Osteocyte (in vitro differentiated cells): ENCODE measurements around the gene DNAH12. TPM values are rescaled to one million over a fixed set of nuclear protein-coding genes. Genes with fewer than 3 reads are reported as not detected.

Experiments
- DNase-seq: peaks from one replicate; pipeline ENCODE4 v3.0.0; 2021; ENCODE audit warnings: mixed read lengths; ENCODE audit not compliant: unreplicated experiment; ENCODE audit errors: extremely low spot score
- H3K27ac Mint-ChIP-seq: one replicate; pipeline ENCODE4 v1.8.0; 2021; ENCODE audit warnings: mild to moderate bottlenecking, mixed read lengths; ENCODE audit not compliant: unreplicated experiment
- H3K27me3 Mint-ChIP-seq: one replicate; pipeline ENCODE4 v1.8.0; 2021; ENCODE audit warnings: mixed read lengths; ENCODE audit not compliant: unreplicated experiment
- H3K36me3 Mint-ChIP-seq: one replicate; pipeline ENCODE4 v1.8.0; 2021; ENCODE audit warnings: mixed read lengths; ENCODE audit not compliant: unreplicated experiment
- H3K4me1 Mint-ChIP-seq: one replicate; pipeline ENCODE4 v1.8.0; 2021; ENCODE audit warnings: mixed read lengths; ENCODE audit not compliant: unreplicated experiment
- H3K4me3 Mint-ChIP-seq: one replicate; pipeline ENCODE4 v1.8.0; 2021; ENCODE audit warnings: mild to moderate bottlenecking, moderate library complexity, mixed read lengths; ENCODE audit not compliant: unreplicated experiment
- H3K9me3 Mint-ChIP-seq: one replicate; pipeline ENCODE4 v1.8.0; 2021; ENCODE audit warnings: mixed read lengths; ENCODE audit not compliant: unreplicated experiment
- CTCF ChIP-seq: fragments of 200-600 bp; sonication (generic); IDR thresholded peaks from 2 replicates; pipeline ENCODE4 v1.5.0; 2021; ENCODE audit warnings: antibody characterized with exemption, mild to moderate bottlenecking, moderate library complexity
- total RNA-seq: library from RNA; stranded (reverse); gene quantifications from 2 replicates; pipeline ENCODE4 v1.2.1, GENCODE V29; 2021

DNAH12 gene
- total RNA-seq, 1 donor from 2014 or later: 0.08 TPM

- Mint-ChIP-seq H3K4me3 (no peak overlapping the region), H3K36me3 (peaks cover 7% of the 10 kb centered on the region), H3K4me1 (no peaks in the 10 kb centered on the region), H3K27ac (no peak overlapping the region), H3K9me3 (no peaks in the 10 kb centered on the region), H3K27me3 (no peaks in the 10 kb centered on the region)
- no peak for TF ChIP-seq CTCF
- DNase-seq: no peak
These were observed 264.5 kb downstream of the DNAH12 start for GRCh38 chr3:57279685-57280084.

- H3K27me3 Mint-ChIP-seq: no peaks in the 10 kb centered on the region
- peaks cover 14% of the 10 kb centered on the region for H3K36me3 Mint-ChIP-seq
- H3K9me3 Mint-ChIP-seq: no peaks in the 10 kb centered on the region
- H3K27ac Mint-ChIP-seq: no peak overlapping the region
- no peak for DNase-seq
- H3K4me3 Mint-ChIP-seq: no peak overlapping the region
- no peaks in the 10 kb centered on the region for H3K4me1 Mint-ChIP-seq
- TF ChIP-seq CTCF: no peak
These were observed 265.9 kb downstream of the DNAH12 start for GRCh38 chr3:57278237-57278636.

- Mint-ChIP-seq H3K27me3 (no peaks in the 10 kb centered on the region), H3K36me3 (peaks cover 32% of the 10 kb centered on the region), H3K4me1 (peaks cover 2% of the 10 kb centered on the region), H3K9me3 (no peaks in the 10 kb centered on the region), H3K4me3 (no peak overlapping the region), H3K27ac (no peak overlapping the region)
- DNase-seq: no peak
- no peak for TF ChIP-seq CTCF
These were observed 268.8 kb downstream of the DNAH12 start for GRCh38 chr3:57275393-57275792.

DNA sequence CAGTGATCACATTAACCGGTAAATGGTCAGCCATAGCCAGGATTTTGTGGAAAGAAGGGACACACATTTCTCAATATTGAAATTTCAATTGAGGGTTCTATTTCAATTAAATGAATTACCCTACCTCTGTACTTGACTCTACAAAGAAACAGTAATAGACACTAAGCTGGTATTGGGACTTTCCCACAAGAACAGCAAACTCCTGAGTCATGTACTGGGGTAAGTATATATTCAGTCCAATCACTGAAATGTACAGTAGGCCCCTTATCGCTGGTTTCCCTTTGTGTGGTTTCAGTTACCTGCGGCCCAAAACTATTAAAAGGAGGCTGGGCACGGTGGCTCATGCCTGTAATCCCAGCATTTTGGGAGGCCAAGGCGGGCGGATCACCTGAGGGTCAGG lies 269.3 kb downstream of the DNAH12 start:
- Mint-ChIP-seq H3K9me3 (no peaks in the 10 kb centered on the region), H3K4me3 (no peak overlapping the region), H3K27me3 (no peaks in the 10 kb centered on the region), H3K4me1 (peaks cover 2% of the 10 kb centered on the region), H3K36me3 (peaks cover 38% of the 10 kb centered on the region), H3K27ac (no peak overlapping the region)
- no peak for DNase-seq
- TF ChIP-seq CTCF: no peak

DNA sequence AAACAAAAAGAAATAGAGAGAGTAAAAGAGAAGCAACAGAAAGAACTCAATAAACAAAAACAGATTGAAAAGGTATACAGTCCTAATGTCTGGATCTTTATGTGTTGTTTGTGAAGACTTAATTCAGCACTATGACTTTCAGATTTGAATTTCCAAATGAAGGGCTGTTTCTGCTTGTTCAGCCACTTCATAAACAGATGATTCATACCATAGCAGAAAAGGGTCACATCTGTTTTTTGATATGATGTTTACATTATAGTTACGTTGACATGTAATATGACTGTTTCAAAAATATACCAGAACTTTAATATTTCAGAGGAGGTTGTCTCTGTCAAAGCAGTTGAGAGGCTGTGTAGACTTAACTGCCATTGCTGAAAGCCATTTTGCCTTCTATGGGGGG lies 275.7 kb downstream of the DNAH12 start:
- no peak overlapping the region for H3K27ac Mint-ChIP-seq
- peaks cover 8% of the 10 kb centered on the region for H3K4me1 Mint-ChIP-seq
- peaks cover 21% of the 10 kb centered on the region for H3K9me3 Mint-ChIP-seq
- no peaks in the 10 kb centered on the region for H3K27me3 Mint-ChIP-seq
- H3K4me3 Mint-ChIP-seq: no peak overlapping the region
- no peak for TF ChIP-seq CTCF
- H3K36me3 Mint-ChIP-seq: peaks cover 78% of the 10 kb centered on the region
- DNase-seq: no peak
